Measurements from ENCODE around the gene NOS1AP.

DNA sequence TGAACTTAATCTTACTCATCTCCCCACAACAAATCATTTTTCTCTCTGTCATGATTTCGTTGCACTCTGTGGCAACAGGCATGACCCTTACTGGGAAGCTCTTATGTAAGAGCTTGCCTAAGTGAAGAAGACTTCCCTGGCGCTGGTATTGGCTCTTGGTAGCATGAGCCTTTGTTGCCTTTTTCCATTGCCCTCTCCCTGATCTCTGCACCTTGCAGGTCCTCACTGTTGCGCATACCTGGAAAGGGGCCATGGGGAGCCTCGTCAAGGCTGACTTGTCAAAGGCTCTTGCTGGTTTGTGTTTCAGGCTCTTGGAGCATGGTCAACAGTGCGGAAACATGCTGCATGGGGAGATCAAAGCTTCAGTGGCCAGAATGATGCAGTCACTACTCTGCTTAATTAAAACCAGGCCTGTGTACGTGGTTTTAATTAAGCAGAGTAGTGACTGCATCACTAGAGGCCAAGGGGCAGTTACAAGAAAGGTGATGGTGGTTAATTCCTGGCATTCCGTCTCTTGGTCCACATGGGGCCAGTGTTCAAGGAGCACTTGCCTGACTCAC is 165.8 kb downstream of the NOS1AP start:
- TF ChIP-seq, protein P1, sequence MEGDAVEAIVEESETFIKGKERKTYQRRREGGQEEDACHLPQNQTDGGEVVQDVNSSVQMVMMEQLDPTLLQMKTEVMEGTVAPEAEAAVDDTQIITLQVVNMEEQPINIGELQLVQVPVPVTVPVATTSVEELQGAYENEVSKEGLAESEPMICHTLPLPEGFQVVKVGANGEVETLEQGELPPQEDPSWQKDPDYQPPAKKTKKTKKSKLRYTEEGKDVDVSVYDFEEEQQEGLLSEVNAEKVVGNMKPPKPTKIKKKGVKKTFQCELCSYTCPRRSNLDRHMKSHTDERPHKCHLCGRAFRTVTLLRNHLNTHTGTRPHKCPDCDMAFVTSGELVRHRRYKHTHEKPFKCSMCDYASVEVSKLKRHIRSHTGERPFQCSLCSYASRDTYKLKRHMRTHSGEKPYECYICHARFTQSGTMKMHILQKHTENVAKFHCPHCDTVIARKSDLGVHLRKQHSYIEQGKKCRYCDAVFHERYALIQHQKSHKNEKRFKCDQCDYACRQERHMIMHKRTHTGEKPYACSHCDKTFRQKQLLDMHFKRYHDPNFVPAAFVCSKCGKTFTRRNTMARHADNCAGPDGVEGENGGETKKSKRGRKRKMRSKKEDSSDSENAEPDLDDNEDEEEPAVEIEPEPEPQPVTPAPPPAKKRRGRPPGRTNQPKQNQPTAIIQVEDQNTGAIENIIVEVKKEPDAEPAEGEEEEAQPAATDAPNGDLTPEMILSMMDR (IDR thresholded peaks at IDR 0.05), result no peak
- TF ChIP-seq POLR2A (IDR thresholded peaks at IDR 0.05) (no peak), EP300 (IDR thresholded peaks at IDR 0.05) (no peak)

Measured in ovary (tissue), 3 donors.